GM19397 (cell line): Measurements from ENCODE around the gene IL1B.
A peak's percentile ranks its signal among the peaks of the same experiment; 100 is the strongest.

ENCODE experiments used
- ATAC-seq: cut with Tn5 transposase; IDR thresholded peaks from one replicate; pipeline ENCODE4 v1.9.1; 2021; ENCODE audit warnings: mild to moderate bottlenecking, moderate library complexity; ENCODE audit not compliant: unreplicated experiment

The IL1B gene

GRCh38 chr2:112830682-112831512, 5.7 kb downstream of the IL1B start:
- no peak for ATAC-seq

DNA sequence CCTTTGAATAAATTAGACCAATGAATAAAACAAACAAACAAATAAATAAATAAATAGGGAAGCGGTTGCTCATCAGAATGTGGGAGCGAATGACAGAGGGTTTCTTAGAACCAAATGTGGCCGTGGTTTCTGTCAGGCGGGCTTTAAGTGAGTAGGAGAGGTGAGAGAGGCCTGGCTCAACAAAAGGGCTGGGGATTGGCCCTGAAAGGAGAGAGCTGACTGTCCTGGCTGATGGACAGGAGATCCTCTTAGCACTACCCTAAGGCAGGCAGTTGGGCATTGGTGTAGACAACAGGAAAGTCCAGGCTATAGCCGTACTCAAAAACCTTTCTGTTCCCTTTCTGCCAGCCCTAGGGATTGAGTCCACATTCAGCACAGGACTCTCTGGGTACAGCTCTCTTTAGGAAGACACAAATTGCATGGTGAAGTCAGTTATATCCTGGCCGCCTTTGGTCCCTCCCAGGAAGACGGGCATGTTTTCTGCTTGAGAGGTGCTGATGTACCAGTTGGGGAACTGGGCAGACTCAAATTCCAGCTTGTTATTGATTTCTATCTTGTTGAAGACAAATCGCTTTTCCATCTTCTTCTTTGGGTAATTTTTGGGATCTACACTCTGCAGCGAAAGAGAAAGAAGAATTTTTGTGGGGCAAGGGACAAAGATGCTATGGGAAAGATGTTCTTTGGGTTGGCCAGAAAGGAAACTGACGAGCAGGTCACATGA, 6.5 kb downstream of the IL1B start:
- no peak for ATAC-seq

- no peak for ATAC-seq
These were observed 7.2 kb downstream of the IL1B start for GRCh38 chr2:112829101-112829960.

GRCh38 chr2:112828251-112828691, 8.3 kb downstream of the IL1B start:
- no peak for ATAC-seq

GRCh38 chr2:112827604-112828185, 8.9 kb downstream of the IL1B start:
- ATAC-seq = no peak

GRCh38 chr2:112827009-112827408, 9.6 kb downstream of the IL1B start:
- no peak for ATAC-seq

DNA sequence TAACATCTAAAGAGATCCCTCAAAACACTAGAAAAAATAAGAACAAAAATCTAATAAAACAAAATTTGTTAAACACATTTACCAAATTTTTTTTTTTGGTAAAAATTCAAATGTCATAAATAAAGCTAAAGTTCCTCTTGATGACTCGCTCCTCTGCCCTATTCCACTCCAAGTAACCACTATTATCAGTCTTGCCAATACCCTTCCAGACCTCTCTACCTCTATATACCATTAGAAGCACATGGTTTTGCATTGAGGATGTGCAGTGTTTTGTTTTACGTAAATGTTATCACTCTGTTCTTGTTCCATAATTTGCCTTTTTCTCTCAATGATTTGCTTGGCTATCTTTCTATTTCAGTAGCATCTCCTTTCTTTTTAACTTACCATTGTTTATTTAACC, 10.9 kb downstream of the IL1B start:
- ATAC-seq = no peak

GRCh38 chr2:112824694-112825085, 11.9 kb downstream of the IL1B start:
- ATAC-seq = no peak

DNA sequence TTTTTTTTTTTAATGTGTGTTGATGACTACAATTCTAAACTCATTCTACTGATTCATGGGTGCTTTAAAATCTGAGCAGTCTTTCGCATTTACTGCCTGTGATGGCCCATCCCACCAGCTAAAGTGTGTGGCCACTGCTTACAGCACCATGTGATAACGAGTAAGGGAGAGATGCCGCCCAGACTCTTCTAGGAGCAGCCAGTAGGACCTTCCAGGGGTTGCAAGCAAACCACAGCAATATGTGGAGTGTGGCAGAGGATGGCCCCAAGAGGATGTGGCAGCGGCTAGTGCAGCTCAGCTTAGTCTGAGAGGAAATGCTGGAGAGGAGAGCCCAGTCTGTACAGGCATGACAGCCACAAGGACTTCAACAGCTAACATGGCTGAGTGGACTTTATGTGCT, 14.9 kb downstream of the IL1B start:
- ATAC-seq = no peak

GRCh38 chr2:112821142-112821541, 15.4 kb downstream of the IL1B start:
- peak; percentile 70 for ATAC-seq

GRCh38 chr2:112820343-112820742, 16.2 kb downstream of the IL1B start:
- no peak for ATAC-seq

DNA sequence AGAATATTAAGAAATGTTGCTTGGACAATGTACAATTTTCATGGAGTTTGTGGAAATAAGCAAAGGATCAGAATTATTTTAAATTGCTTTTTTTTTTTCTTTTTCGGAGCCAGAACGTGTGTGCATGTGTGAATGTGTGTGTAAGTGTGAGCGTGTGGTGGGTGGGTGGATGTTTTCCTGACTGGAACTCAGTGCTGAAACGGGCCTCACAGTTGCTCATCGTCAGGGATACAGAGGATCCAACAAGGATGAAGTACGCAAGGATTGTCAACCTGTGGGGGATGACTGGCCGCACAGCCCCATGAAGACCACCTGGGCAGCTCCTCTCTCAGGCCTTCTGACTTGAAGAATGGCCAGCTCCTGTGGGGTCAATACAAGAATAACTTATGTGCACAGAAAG, 17.5 kb downstream of the IL1B start:
- ATAC-seq = no peak

DNA sequence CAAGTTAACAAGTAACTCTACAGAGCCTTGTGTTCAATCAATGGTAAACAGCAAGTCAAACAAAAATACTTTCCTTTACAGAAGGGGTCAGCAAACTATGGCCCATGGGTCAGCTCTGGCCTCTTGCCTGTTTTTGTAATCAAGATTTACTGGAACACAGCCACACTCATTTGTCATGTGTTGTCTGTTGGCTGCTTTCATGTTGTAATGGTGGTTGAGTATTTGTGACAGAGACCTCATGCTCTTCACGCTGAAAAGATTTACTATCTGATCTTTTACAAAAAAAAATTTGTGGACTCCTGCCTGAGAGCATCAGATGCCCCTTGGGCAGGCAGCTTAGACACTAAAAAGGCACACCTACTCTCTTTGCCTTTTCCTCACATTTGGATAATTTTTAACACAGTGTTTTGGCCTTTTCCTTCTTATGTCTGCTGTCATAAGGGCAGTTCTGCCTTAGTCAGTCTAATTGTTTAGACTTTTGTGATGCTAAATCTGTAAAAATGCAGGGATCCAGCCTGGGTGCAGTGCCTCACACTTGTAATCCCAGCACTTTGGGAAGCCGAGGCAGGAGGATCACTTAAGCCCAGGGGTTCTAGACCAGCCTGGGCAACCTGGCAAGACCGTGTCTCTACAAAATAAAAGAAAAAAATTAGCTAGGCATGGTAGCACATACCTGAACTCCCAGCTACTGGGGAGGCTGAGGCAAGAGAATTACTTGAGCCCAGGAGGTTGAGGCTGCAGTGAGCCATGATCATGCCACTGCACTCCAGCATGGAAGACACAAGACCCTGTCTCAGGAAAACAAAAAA, 18.3 kb downstream of the IL1B start:
- ATAC-seq = no peak

- ATAC-seq = no peak
These were observed 19.4 kb downstream of the IL1B start for GRCh38 chr2:112817082-112817689.

- ATAC-seq = no peak
These were observed 22.3 kb downstream of the IL1B start for GRCh38 chr2:112814278-112814677.

DNA sequence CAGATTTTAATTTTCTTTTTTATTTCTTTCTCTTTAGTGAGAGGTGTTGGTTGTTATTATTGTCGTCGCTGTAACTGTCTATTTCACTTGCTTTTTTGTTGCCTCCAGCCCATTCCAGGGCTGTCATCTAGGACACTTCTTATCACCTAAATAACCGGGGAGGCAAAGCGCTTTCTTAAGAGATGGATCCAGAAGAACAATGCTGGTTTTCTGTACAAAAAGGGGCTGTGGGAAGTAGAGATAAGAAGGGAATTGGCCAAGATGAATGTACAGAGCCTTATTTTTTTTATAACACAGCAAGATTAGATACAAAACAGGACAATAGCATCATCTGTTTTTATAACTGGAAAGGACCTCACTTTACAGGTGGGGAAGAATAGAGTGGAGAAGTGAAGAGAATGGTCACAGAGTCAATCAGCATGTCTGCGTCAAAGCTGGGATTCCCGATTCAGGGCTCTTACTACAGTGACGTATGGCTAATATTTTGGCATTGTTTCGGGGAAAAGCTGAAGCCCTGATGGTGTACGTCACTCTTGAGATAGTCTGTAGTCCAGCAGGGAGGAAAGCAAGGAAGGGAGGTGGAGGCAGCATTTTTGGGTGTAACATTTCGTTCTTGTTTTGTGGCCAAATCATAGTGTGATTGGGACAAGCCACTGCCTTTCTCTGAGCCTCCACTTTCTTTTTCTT, 23.2 kb downstream of the IL1B start:
- no peak for ATAC-seq

- no peak for ATAC-seq
These were observed 24.0 kb downstream of the IL1B start for GRCh38 chr2:112812318-112813267.

DNA sequence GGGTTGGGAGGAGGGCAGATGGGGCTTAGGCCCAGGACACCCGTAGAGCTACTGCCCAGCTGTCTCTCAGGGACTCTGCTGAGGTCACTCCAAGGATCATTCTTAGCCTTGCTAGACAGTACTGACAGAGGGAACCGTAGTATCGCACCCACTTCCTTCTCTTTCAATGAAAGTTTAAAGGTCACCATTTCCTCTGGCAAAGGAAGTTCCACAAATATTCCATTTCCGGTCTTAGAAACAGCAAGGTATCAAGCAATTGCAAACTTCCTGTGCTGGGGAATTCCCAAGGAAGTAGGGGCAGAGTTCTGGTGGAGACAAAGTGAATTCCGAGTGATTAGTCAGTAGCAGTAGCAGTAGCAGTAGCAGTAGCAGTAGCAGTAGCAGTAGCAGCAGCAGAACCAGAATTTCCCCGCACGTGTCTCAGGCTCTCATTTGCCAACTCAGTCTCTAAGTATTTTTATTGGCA, 24.7 kb downstream of the IL1B start:
- no peak for ATAC-seq
